GM12878 (cell line): ENCODE data around the gene DGKQ. TPM values are rescaled to one million over a fixed set of nuclear protein-coding genes. Genes with fewer than 3 reads are reported as not detected.

Experiments
- ATAC-seq: fragments of 200-7000 bp; cut with Tn5 transposase; 3 replicates; pipeline ENCODE4 v1.9.1; 2020; ENCODE audit warnings: mild to moderate bottlenecking, moderate library complexity
- BruUV-seq: library from RNA; stranded (reverse); fragments of 400-500 nt; replicated peaks from 2 replicates; lab custom pipeline; 2021; lab: Mats Ljungman, UMichigan
- CTCF ChIA-PET: fragments of 300-600 bp; sonication (Branson Sonifier 250); formaldehyde crosslinking; extraction: SDS; loops from one replicate; lab custom pipeline; 2021; ENCODE audit warnings: inconsistent platforms; lab: Yijun Ruan, JAX
- POLR2A ChIA-PET: fragments of 350-600 bp; formaldehyde crosslinking; extraction: SDS; loops from one replicate; lab custom pipeline; 2021; ENCODE audit warnings: inconsistent platforms; lab: Charles Lee
- RAD21 ChIA-PET: fragments of 300-600 bp; sonication (Branson Sonifier 250); formaldehyde crosslinking; loops from one replicate; lab custom pipeline; 2023; ENCODE audit warnings: antibody characterized with exemption; ENCODE audit not compliant: unreplicated experiment; lab: Charles Lee
- SMC1A ChIA-PET: fragments of 300-600 bp; sonication (Branson Sonifier 250); formaldehyde crosslinking; loops from one replicate; lab custom pipeline; 2023; ENCODE audit not compliant: unreplicated experiment, uncharacterized antibody; lab: Charles Lee
- DNase-seq: peaks from one replicate; pipeline ENCODE4 v3.0.0-alpha.2; 2011; ENCODE audit warnings: low read depth, low spot score
- FAIRE-seq: peaks from 3 replicates; lab custom pipeline; 2011; peaks lifted over from hg19 to GRCh38; lab: Jason Lieb, UNC
- H2AFZ ChIP-seq: 2 replicates; pipeline ENCODE4 v1.6.0; 2011; ENCODE audit warnings: low read depth, low read length, control low read depth; ENCODE audit not compliant: control insufficient read depth
- H3K27ac ChIP-seq: 2 replicates; pipeline ENCODE4 v1.5.1; 2011; ENCODE audit warnings: control low read depth; ENCODE audit not compliant: control insufficient read depth, insufficient read depth
- H3K27me3 ChIP-seq, 2 experiments: replicated peaks in 1 of 2; 2 replicates each; pipeline versions ENCODE4 v1.6.0 to v1.6.1; 2011; ENCODE audit warnings: low read length in 1 of 2; ENCODE audit not compliant: control insufficient read depth in 2 of 2, insufficient read depth in 2 of 2
- H3K36me3 ChIP-seq, 2 experiments: 2 replicates each; pipeline ENCODE4 v1.5.1; 2011; ENCODE audit warnings: low read length in 1 of 2; ENCODE audit not compliant: control insufficient read depth in 2 of 2, insufficient read depth in 2 of 2
- H3K4me1 ChIP-seq: 2 replicates; pipeline ENCODE4 v1.6.1; 2011; ENCODE audit warnings: mild to moderate bottlenecking, low read length, moderate library complexity, mixed read lengths; ENCODE audit not compliant: control insufficient read depth, insufficient read depth
- H3K4me2 ChIP-seq: 2 replicates; pipeline ENCODE4 v1.6.0; 2011; ENCODE audit warnings: control low read depth; ENCODE audit not compliant: control insufficient read depth, insufficient read depth
- H3K4me3 ChIP-seq: fragments of 200-600 bp; sonication (generic); 2 replicates; pipeline ENCODE4 v1.5.1; 2016
- H3K79me2 ChIP-seq: 2 replicates; pipeline ENCODE4 v1.6.0; 2011; ENCODE audit warnings: low read length; ENCODE audit not compliant: control insufficient read depth, insufficient read depth
- H3K9ac ChIP-seq: 2 replicates; pipeline ENCODE4 v1.8.0; 2011; ENCODE audit warnings: low read length, control low read depth, mixed read lengths; ENCODE audit not compliant: control insufficient read depth, insufficient read depth
- H3K9me3 ChIP-seq: replicated peaks from 3 replicates; pipeline ENCODE4 v1.5.1; 2011; ENCODE audit warnings: mild to moderate bottlenecking, low read length; ENCODE audit not compliant: control insufficient read depth, insufficient read depth
- H4K20me1 ChIP-seq: 2 replicates; pipeline ENCODE4 v1.6.0; 2011; ENCODE audit not compliant: control insufficient read depth, insufficient read depth
- CEBPB ChIP-seq, 2 experiments: fragments of 150-350 bp in 1 of 2; IDR thresholded peaks; 2 replicates each; pipeline ENCODE4 v1.6.1; 2012 to 2014; ENCODE audit warnings: low read depth in 2 of 2, low read length in 2 of 2, borderline replicate concordance in 1 of 2, inconsistent platforms in 1 of 2
- CHD1 ChIP-seq: IDR thresholded peaks from 2 replicates; pipeline ENCODE4 v1.6.1; 2012; ENCODE audit warnings: low read depth, low read length, improper control_type of control experiment
- CREM ChIP-seq: IDR thresholded peaks from 2 replicates; pipeline ENCODE4 v1.6.1; 2014; ENCODE audit warnings: antibody characterized with exemption, low read depth
- EP300 ChIP-seq, 2 experiments: fragments of 150-350 bp in 1 of 2; IDR thresholded peaks; 2 replicates each; pipeline ENCODE4 v1.6.1; 2011 to 2012; ENCODE audit warnings: low read depth in 2 of 2, low read length in 2 of 2, borderline replicate concordance in 1 of 2, improper control_type of control experiment in 1 of 2, inconsistent platforms in 1 of 2; ENCODE audit not compliant: control insufficient read depth in 1 of 2
- PKNOX1 ChIP-seq: fragments of 450-650 bp; IDR thresholded peaks from 2 replicates; pipeline ENCODE4 v1.6.1; 2016; ENCODE audit warnings: mild to moderate bottlenecking
- SKIL ChIP-seq: fragments of 450-650 bp; IDR thresholded peaks from 2 replicates; pipeline ENCODE4 v1.6.1; 2017; ENCODE audit warnings: mild to moderate bottlenecking, low read depth, inconsistent platforms; ENCODE audit not compliant: poor library complexity, severe bottlenecking
- SMARCA5 ChIP-seq: fragments of 450-650 bp; IDR thresholded peaks from 2 replicates; pipeline ENCODE4 v1.6.1; 2017; ENCODE audit warnings: mild to moderate bottlenecking
- SP1 ChIP-seq: IDR thresholded peaks from one replicate; pipeline ENCODE4 v1.6.1; 2011; ENCODE audit warnings: low read depth, low read length
- TCF12 ChIP-seq: IDR thresholded peaks from 2 replicates; pipeline ENCODE4 v1.6.1; 2011; ENCODE audit warnings: low read depth, mild to moderate bottlenecking, low read length
- ZNF592 ChIP-seq: fragments of 450-650 bp; IDR thresholded peaks from 2 replicates; pipeline ENCODE4 v1.6.1; 2017; ENCODE audit warnings: mild to moderate bottlenecking, moderate library complexity
- ZNF622 ChIP-seq: fragments of 450-650 bp; IDR thresholded peaks from 2 replicates; pipeline ENCODE4 v1.6.1; 2017; ENCODE audit warnings: mild to moderate bottlenecking, inconsistent platforms
- WGBS: methylation state at CpG from one replicate; pipeline ENCODE4 v1.1.6; 2016; ENCODE audit warnings: low lambda C conversion rate; ENCODE audit not compliant: insufficient replicate concordance, insufficient coverage; ENCODE audit errors: missing lambda C conversion rate; 5-methylcytosine and 5-hydroxymethylcytosine counted together
- in situ Hi-C: fragments of 300-500 bp; cut with MboI; formaldehyde crosslinking; loops from 9 replicates; pipeline ENCODE4 v1.14.3; 2018; ENCODE audit warnings: mixed read lengths
- intact Hi-C: fragments of 100-400 bp; cut with micrococcal nuclease; formaldehyde crosslinking; loops from one replicate; pipeline ENCODE4 v1.14.2; 2022; ENCODE audit not compliant: unreplicated experiment
- polyA plus RNA-seq, 11 experiments: library from polyadenylated mRNA; depleted of rRNA in 4 of 11; unstranded in 6 of 11; stranded (reverse) in 5 of 11; fragments of >200 nt; fragmentation: Nextera tagmentation in 4 of 11; fragmentation: Illumina TruSeq in 1 of 11; extraction: Ambion mirVana in 4 of 11; extraction: Trizol in 1 of 11; gene quantifications; 1 replicate in 1 of 11; 2 replicates in 10 of 11; pipeline versions ENCODE4 v1.2.1 to v1.2.3, GENCODE V29; 2011 to 2016; ENCODE audit warnings: inconsistent platforms in 2 of 11, missing spikeins in 2 of 11, low read depth in 1 of 11
- total RNA-seq, 4 experiments: library from RNA; depleted of rRNA in 3 of 4; stranded (reverse); fragments of >200 nt in 3 of 4; fragmentation: Illumina TruSeq in 1 of 4; extraction: Trizol in 1 of 4; gene quantifications; 2 replicates each; pipeline versions ENCODE4 v1.2.1 to v1.2.3, GENCODE V29; 2013 to 2021
- TF ChIP-seq, protein P1 (sequence below): fragments of 450-650 bp; IDR thresholded peaks from 2 replicates; pipeline ENCODE4 v1.6.1; 2016; ENCODE audit warnings: mild to moderate bottlenecking

DGKQ gene
- total and polyA plus RNA-seq, 10 of the 15 experiments (the other 5 are each of a cell fraction or from before 2014, with no cell fraction given): 0.11 to 10.5 (median 1.4) TPM

DNA sequence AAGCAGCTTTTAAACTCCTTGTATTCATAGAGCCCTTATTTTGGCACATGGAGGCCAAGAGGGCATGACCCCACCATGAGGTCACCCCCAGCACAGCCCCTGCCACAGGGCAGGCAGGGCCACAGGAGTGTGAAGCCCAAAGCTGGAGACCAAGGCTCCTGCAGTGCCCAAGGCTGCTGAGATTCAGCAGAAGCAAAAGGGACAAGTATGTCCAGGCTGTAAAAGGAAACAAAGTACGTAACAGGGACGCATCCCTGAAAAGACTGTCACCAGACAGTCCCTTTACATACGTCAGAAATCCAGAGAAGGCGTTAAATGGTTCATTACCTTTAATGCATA is 60.1 kb downstream of the DGKQ start:
- TF ChIP-seq EP300 (IDR thresholded peaks at IDR 0.05; ENCODE audit: borderline replicate concordance in 1 of 2, control insufficient read depth in 1 of 2, low read depth in 2 of 2, low read length in 2 of 2) (no peak), SP1 (no peak), CREM (no peak), CHD1 (no peak), SKIL (no peak), PKNOX1 (no peak), ZNF622 (no peak), CEBPB (IDR thresholded peaks at IDR 0.05; ENCODE audit: borderline replicate concordance in 1 of 2, low read depth in 2 of 2, low read length in 2 of 2) (no peak), SMARCA5 (no peak), ZNF592 (no peak), TCF12 (no peak)
- TF ChIP-seq, protein P1, sequence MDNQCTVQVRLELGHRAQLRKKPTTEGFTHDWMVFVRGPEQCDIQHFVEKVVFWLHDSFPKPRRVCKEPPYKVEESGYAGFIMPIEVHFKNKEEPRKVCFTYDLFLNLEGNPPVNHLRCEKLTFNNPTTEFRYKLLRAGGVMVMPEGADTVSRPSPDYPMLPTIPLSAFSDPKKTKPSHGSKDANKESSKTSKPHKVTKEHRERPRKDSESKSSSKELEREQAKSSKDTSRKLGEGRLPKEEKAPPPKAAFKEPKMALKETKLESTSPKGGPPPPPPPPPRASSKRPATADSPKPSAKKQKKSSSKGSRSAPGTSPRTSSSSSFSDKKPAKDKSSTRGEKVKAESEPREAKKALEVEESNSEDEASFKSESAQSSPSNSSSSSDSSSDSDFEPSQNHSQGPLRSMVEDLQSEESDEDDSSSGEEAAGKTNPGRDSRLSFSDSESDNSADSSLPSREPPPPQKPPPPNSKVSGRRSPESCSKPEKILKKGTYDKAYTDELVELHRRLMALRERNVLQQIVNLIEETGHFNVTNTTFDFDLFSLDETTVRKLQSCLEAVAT: no peak
- intact Hi-C loops: no loop called here
- Histone ChIP-seq H4K20me1 (no peaks in the 10 kb centered on the region), H3K79me2 (peaks cover 37% of the 10 kb centered on the region), H3K9ac (no peak overlapping the region), H3K4me3 (no peak overlapping the region), H3K9me3 (peaks cover 2% of the 10 kb centered on the region; the same call in 2 of the 3 replicates), H3K27me3 (no peaks in the 10 kb centered on the region), H3K36me3 (peaks cover 16 to 29% of the 10 kb centered on the region in 2 experiments; a peak in 3 of 4 replicates), H3K4me1 (peaks cover 13% of the 10 kb centered on the region), H3K4me2 (no peak overlapping the region), H3K27ac (no peak overlapping the region), H2AFZ (no peak overlapping the region)
- FAIRE-seq: no peak
- no peak for DNase-seq
- RAD21 ChIA-PET: no interaction called here
- 92% methylated on average over 4 of the region's 4 CpGs for WGBS
- CTCF ChIA-PET: interaction anchor here (0.6 kb wide), 1 partner anchor 74 kb away, joined by 3 read pairs; the partner anchor contains the start of gene IDUA
- POLR2A ChIA-PET: no interaction called here
- SMC1A ChIA-PET: no interaction called here
- BruUV-seq: no TSS peak
- in situ Hi-C loops: no loop called here
- ATAC-seq: no peak
